Pancreas (tissue), 10 donors: ENCODE measurements around the gene SSBP3. TPM values are rescaled to one million over a fixed set of nuclear protein-coding genes. Genes with fewer than 3 reads are reported as not detected.

ENCODE experiments used
- ATAC-seq, 4 donors: fragments of 200-7000 bp; cut with Tn5 transposase; one replicate each; pipeline versions ENCODE4 v1.8.0 to v1.9.1; 2020; ENCODE audit warnings: mild to moderate bottlenecking in 4 of 4, moderate library complexity in 4 of 4
- DNase-seq, 6 donors: peaks; one replicate each; pipeline ENCODE4 v3.0.0-alpha.2; 2020
- FAIRE-seq: peaks from 2 replicates; lab custom pipeline; 2012; peaks lifted over from hg19 to GRCh38; lab: Jason Lieb, UNC
- H3K27ac ChIP-seq, 4 donors: fragments of 200-600 bp; sonication (generic); 1 replicate in 3 of 4; 2 replicates in 1 of 4; pipeline versions ENCODE4 v1.5.0 to v1.8.0; 2020
- H3K27me3 ChIP-seq, 4 donors: fragments of 200-600 bp; one replicate each; pipeline ENCODE4 v1.8.0; 2021
- H3K36me3 ChIP-seq, 3 donors: fragments of 200-600 bp; sonication (generic) in 1 of 3; one replicate each; pipeline versions ENCODE4 v1.5.0 to v1.8.0; 2020 to 2021
- H3K4me1 ChIP-seq, 3 donors: fragments of 200-600 bp; one replicate each; pipeline ENCODE4 v1.8.0; 2021
- H3K4me3 ChIP-seq, 4 donors: fragments of 200-600 bp; sonication (generic) in 2 of 4; one replicate each; pipeline versions ENCODE4 v1.5.0 to v1.8.0; 2020 to 2021
- H3K9me3 ChIP-seq, 4 donors: fragments of 200-600 bp; one replicate each; pipeline ENCODE4 v1.8.0; 2021
- CTCF ChIP-seq, 4 donors: fragments of 200-600 bp; sonication (generic) in 3 of 4; IDR thresholded peaks; one replicate each; pipeline versions ENCODE4 v1.5.0 to v1.8.0; 2021; ENCODE audit warnings: antibody characterized with exemption in 4 of 4
- WGBS, 2 donors: extraction: QIAGEN DNeasy Blood & Tissue Kit; methylation state at CpG; one replicate each; pipeline ENCODE4 v1.1.7; 2013; 5-methylcytosine and 5-hydroxymethylcytosine counted together
- intact Hi-C, 3 donors: fragments of 100-400 bp; cut with DNase I; formaldehyde crosslinking; loops; one replicate each; pipeline versions ENCODE4 v1.11.1 to v1.14.2; 2022
- polyA plus RNA-seq, 2 donors: library from polyadenylated mRNA; stranded (reverse); fragments of 200-250 nt; gene quantifications; one replicate each; pipeline ENCODE4 v1.2.3, GENCODE V29; 2013
- total RNA-seq, 6 donors: library from RNA; stranded (reverse); fragmentation: NEBNext Ultra II Directional in 4 of 6; extraction: Animal tissue kit (Norgen Biotek cat#: 25700) in 4 of 6; gene quantifications; one replicate each; pipeline versions ENCODE4 v1.2.1 to v1.2.4, GENCODE V29; 2021 to 2023
- donor health status: healthy with polysubstance abuse.
- donor health status: DM: no; HTN: no; CAD: no; lungs with moderate emphysema.
- donor health status: DM: no; HTN: no; CAD: no.
- donor health status: control.
- donor health status: control.
- donor health status: Bipolar disorder and iron deficiency.
- donor health status: DM: yes; HTN: yes; CAD: no.
- donor health status: DM: no; HTN: no; CAD: no.
- donor health status: DM: no; HTN: no; CAD: no.
- donor health status: DM: yes; HTN: yes; CAD: no.

SSBP3 gene
- total and polyA plus RNA-seq, 8 donors: 16.4 to 31.0 (median 22.9) TPM

- Histone ChIP-seq H3K27me3 (no peaks in the 10 kb centered on the region), H3K4me3 (no peak overlapping the region), H3K36me3 (no peaks in the 10 kb centered on the region), H3K27ac (no peak overlapping the region), H3K9me3 (no peaks in the 10 kb centered on the region), H3K4me1 (peaks cover 0 to 4% (median 0%) of the 10 kb centered on the region in 3 donors)
- ATAC-seq (no peak), DNase-seq (no peak), FAIRE-seq (no peak)
- TF ChIP-seq CTCF (IDR thresholded peaks at IDR 0.05): no peak
- intact Hi-C loops: no loop called here
Measured at GRCh38 chr1:54363925-54364324, 42.3 kb downstream of the SSBP3 start.

GRCh38 chr1:54362881-54363340 lies 43.3 kb downstream of the SSBP3 start:
- H3K36me3 ChIP-seq: no peaks in the 10 kb centered on the region
- peaks cover 0 to 4% (median 0%) of the 10 kb centered on the region in 3 donors for H3K4me1 ChIP-seq
- DNase-seq (no peak), ATAC-seq (no peak), FAIRE-seq (no peak)
- H3K27ac ChIP-seq: no peak overlapping the region
- no peaks in the 10 kb centered on the region for H3K27me3 ChIP-seq
- TF ChIP-seq CTCF (IDR thresholded peaks at IDR 0.05): no peak
- WGBS, 2 donors: 96 to 97% methylated on average over 2 of the region's 2 CpGs
- no peak overlapping the region for H3K4me3 ChIP-seq
- H3K9me3 ChIP-seq: no peaks in the 10 kb centered on the region
- intact Hi-C loops: no loop called here

- no peak for FAIRE-seq
- no peak for ATAC-seq
- DNase-seq: no peak
- Histone ChIP-seq H3K4me1 (peaks cover 7 to 10% (median 7%) of the 10 kb centered on the region in 3 donors), H3K36me3 (no peaks in the 10 kb centered on the region), H3K9me3 (no peaks in the 10 kb centered on the region), H3K4me3 (no peak overlapping the region), H3K27ac (no peak overlapping the region), H3K27me3 (no peaks in the 10 kb centered on the region)
- no peak for TF ChIP-seq CTCF (IDR thresholded peaks at IDR 0.05)
- intact Hi-C loops: no loop called here
- 93 to 94% methylated on average over 12 of the region's 12 CpGs for WGBS, 2 donors
Measured at GRCh38 chr1:54361342-54361741, 44.9 kb downstream of the SSBP3 start.

GRCh38 chr1:54360165-54361005 lies 45.8 kb downstream of the SSBP3 start:
- WGBS, 2 donors: 58 to 61% methylated on average over 6 of the region's 6 CpGs

More at GRCh38 chr1:54360165-54361005, 45.8 kb downstream of the SSBP3 start:
- H3K27ac ChIP-seq: no peak overlapping the region
- no peaks in the 10 kb centered on the region for H3K27me3 ChIP-seq
- H3K9me3 ChIP-seq: no peaks in the 10 kb centered on the region
- ATAC-seq (no peak), DNase-seq (no peak), FAIRE-seq (no peak)
- TF ChIP-seq CTCF (IDR thresholded peaks at IDR 0.05): no peak
- intact Hi-C loops: no loop called here
- peaks cover 7 to 19% (median 15%) of the 10 kb centered on the region in 3 donors for H3K4me1 ChIP-seq
- H3K36me3 ChIP-seq: no peaks in the 10 kb centered on the region
- H3K4me3 ChIP-seq: no peak overlapping the region
